OCI-M2 (cell line): ENCODE results near the gene SDK2.

ENCODE experiments used
- DNase-seq: peaks from one replicate; lab custom pipeline; 2025; ENCODE audit not compliant: unreplicated experiment; lab: John Stamatoyannopoulos, UW

Gene SDK2

GRCh38 chr17:73354423-73355284 is 289.6 kb downstream of the SDK2 start:
- no peak for DNase-seq

GRCh38 chr17:73352261-73352660 is 292.0 kb downstream of the SDK2 start:
- no peak for DNase-seq

- DNase-seq, result no peak
These were observed 292.5 kb downstream of the SDK2 start for GRCh38 chr17:73351764-73352163.

- DNase-seq, result no peak
These were observed 293.4 kb downstream of the SDK2 start for GRCh38 chr17:73350864-73351263.

- no peak for DNase-seq
These were observed 294.6 kb downstream of the SDK2 start for GRCh38 chr17:73349647-73350046.

- no peak for DNase-seq
These were observed 295.1 kb downstream of the SDK2 start for GRCh38 chr17:73349138-73349537.

- no peak for DNase-seq
These were observed 295.5 kb downstream of the SDK2 start for GRCh38 chr17:73348829-73349095.

- no peak for DNase-seq
These were observed 296.0 kb downstream of the SDK2 start for GRCh38 chr17:73348018-73348828.

- no peak for DNase-seq
These were observed 296.9 kb downstream of the SDK2 start for GRCh38 chr17:73347351-73347750.

- DNase-seq, result no peak
These were observed 297.6 kb downstream of the SDK2 start for GRCh38 chr17:73346501-73347162.

GRCh38 chr17:73343739-73344454 is 300.3 kb downstream of the SDK2 start:
- DNase-seq, result no peak

GRCh38 chr17:73343168-73343634 is 301.0 kb downstream of the SDK2 start:
- no peak for DNase-seq

GRCh38 chr17:73342541-73343167 is 301.6 kb downstream of the SDK2 start:
- no peak for DNase-seq

GRCh38 chr17:73342050-73342522 is 302.2 kb downstream of the SDK2 start:
- no peak for DNase-seq

- DNase-seq, result no peak
These were observed 302.7 kb downstream of the SDK2 start for GRCh38 chr17:73341350-73342049.

GRCh38 chr17:73340093-73340596 is 304.1 kb downstream of the SDK2 start:
- no peak for DNase-seq

- DNase-seq, result no peak
These were observed 305.6 kb downstream of the SDK2 start for GRCh38 chr17:73338566-73339197.

- no peak for DNase-seq
These were observed 306.2 kb downstream of the SDK2 start for GRCh38 chr17:73338050-73338521.

GRCh38 chr17:73337330-73337710 is 306.9 kb downstream of the SDK2 start:
- DNase-seq, result no peak
